GM10266 (cell line): ENCODE results near the gene KLLN.
"Not testable (repeated sequence)": the region's sequence is repeated elsewhere in the genome, so short reads cannot be mapped to it uniquely, and the experiment has no call there.

Experiments
- DNase-seq: peaks from one replicate; pipeline ENCODE4 v3.0.0; 2012; ENCODE audit errors: extremely low spot score
- CTCF ChIP-seq: IDR thresholded peaks from 2 replicates; pipeline ENCODE4 v1.5.1; 2012; ENCODE audit warnings: mild to moderate bottlenecking, low read depth; ENCODE audit not compliant: control insufficient read depth, insufficient read depth; ENCODE audit errors: missing control alignments

KLLN gene

GRCh38 chr10:87862679-87863052, 667 bp downstream of the KLLN start:
- TF ChIP-seq CTCF = no peak
- peak; percentile 65 for DNase-seq

GRCh38 chr10:87861953-87862678, 1.2 kb downstream of the KLLN start:
- TF ChIP-seq CTCF = no peak
- peak; percentile 90 for DNase-seq

GRCh38 chr10:87861566-87861952, 1.8 kb downstream of the KLLN start:
- peak; percentile 59 for DNase-seq
- peak; percentile 46 for TF ChIP-seq CTCF

GRCh38 chr10:87860816-87861403, 2.4 kb downstream of the KLLN start:
- no peak for TF ChIP-seq CTCF
- peak; percentile 18 for DNase-seq

GRCh38 chr10:87860156-87860795, 3.1 kb downstream of the KLLN start:
- peak; percentile 65 for TF ChIP-seq CTCF
- peak; percentile 62 for DNase-seq

GRCh38 chr10:87855665-87856064, 7.7 kb downstream of the KLLN start:
- not testable (repeated sequence) for DNase-seq

- not testable (repeated sequence) for DNase-seq
These were observed 8.1 kb downstream of the KLLN start for GRCh38 chr10:87855247-87855646.

GRCh38 chr10:87852089-87852488, 11.2 kb downstream of the KLLN start:
- TF ChIP-seq CTCF = no peak
- no peak for DNase-seq
